Fibroblast of mammary gland (primary cell): ENCODE measurements around the gene AGAP1.

Experiments used
- DNase-seq: peaks from one replicate; pipeline ENCODE4 v3.0.0-alpha.2; 2010; ENCODE audit warnings: low read depth
- H3K4me3 ChIP-seq: 2 replicates; pipeline ENCODE4 v1.5.1; 2011; ENCODE audit warnings: low read depth, mild to moderate bottlenecking, low read length, moderate library complexity; ENCODE audit not compliant: control insufficient read depth
- TF ChIP-seq, protein P1 (sequence below): conservative IDR thresholded peaks from 2 replicates; pipeline ENCODE4 v1.5.1; 2011; ENCODE audit warnings: low read depth, low read length, inconsistent platforms; ENCODE audit not compliant: control insufficient read depth, insufficient read depth

AGAP1 gene

DNA sequence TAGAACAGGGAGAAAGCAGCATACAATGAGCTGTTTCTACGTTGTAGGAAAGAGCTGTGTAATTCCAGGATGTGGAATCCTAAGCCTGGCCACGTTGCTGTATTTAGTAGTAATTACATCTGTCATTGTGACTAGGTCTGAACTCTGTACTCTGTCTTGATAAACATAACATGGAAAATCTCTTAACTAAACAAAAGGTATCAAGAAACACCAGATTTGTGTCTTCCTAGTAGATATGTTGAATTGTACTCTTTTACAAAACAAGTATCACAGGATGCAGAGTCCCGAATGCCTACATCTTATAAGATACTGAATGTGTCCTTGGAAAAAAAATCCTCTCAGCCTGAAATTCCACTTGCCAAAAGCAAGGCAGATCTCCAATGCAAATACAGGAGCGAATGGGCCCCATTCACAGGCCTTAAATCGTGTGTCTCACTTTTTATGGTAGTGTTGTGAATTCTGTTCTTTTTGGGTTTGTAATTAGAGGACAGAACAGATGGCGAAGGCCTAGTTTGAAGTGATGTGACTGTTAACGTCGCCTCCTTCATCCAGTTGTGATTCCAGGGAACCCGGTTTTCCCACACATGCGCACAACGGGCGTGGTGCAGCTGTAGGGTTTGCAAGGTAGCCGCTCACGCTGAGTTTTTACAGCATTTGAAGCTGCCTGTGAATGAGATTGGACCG is 427.8 kb downstream of the AGAP1 start:
- TF ChIP-seq, protein P1, sequence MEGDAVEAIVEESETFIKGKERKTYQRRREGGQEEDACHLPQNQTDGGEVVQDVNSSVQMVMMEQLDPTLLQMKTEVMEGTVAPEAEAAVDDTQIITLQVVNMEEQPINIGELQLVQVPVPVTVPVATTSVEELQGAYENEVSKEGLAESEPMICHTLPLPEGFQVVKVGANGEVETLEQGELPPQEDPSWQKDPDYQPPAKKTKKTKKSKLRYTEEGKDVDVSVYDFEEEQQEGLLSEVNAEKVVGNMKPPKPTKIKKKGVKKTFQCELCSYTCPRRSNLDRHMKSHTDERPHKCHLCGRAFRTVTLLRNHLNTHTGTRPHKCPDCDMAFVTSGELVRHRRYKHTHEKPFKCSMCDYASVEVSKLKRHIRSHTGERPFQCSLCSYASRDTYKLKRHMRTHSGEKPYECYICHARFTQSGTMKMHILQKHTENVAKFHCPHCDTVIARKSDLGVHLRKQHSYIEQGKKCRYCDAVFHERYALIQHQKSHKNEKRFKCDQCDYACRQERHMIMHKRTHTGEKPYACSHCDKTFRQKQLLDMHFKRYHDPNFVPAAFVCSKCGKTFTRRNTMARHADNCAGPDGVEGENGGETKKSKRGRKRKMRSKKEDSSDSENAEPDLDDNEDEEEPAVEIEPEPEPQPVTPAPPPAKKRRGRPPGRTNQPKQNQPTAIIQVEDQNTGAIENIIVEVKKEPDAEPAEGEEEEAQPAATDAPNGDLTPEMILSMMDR, result no peak
- DNase-seq, result no peak
- H3K4me3 ChIP-seq, result no peak overlapping the region

- no peak overlapping the region for H3K4me3 ChIP-seq
- no peak for DNase-seq
- TF ChIP-seq, protein P1, result no peak
Observed at GRCh38 chr2:235922839-235923238, 429.0 kb downstream of the AGAP1 start.

DNA sequence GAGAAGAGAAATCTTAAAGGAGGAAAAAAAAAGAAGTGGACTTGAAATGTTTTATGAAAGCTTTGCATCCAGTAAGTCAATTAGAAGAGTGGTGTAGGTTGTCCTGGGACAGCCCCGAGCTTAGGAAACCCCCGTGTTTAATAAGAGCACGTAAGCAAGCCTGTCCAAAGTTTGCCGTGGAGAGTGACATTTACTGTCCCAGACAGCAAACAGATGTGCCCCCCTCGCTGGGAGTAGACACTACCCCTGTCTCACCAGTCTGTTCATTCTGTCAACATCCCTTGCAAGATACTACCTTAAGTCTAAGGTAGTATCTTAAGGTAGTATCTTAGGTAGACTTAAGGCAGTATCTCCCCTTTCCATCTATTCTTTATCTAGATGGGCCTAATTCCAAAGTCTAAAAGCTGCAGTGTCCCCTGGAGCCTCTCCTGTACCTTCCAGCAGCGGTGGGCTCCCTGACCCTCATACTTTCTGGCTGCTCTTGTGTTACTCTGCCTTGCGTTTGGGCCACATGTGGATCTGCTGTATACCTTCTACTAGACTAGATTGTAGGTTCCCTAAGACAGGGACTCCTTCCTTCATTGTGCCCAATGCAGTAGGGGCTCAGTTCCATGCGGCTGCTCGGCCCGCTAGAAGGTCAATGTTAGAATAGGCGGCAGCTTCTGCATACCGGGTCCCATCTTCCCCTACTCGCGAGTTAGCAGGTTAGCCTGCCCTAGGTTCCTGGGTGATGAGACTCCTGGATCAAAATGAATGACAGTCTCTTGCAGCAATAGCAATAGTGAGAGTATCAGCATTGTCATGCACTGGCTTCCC is 430.2 kb downstream of the AGAP1 start:
- H3K4me3 ChIP-seq, result no peak overlapping the region
- DNase-seq, result no peak
- TF ChIP-seq, protein P1, result no peak

DNA sequence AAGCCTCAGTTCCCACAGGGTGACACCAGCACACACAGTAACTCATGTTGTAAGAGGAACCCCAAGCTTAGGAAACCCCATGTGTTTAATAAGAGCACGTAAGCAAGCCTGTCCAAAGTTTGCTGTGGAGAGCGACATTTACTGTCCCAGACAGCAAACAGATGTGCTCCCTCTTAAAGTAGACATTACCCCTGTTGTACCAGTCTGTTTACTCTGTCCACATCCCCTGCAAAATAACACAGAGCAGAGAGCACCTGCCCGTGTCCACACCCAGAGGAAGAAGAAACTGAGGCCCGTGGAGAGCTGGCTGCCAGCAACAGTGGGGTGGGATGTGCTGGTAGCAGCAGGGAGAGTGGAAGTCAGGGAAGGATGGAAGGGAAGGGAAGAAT is 430.8 kb downstream of the AGAP1 start:
- no peak for DNase-seq
- H3K4me3 ChIP-seq, result no peak overlapping the region
- TF ChIP-seq, protein P1, result no peak

DNA sequence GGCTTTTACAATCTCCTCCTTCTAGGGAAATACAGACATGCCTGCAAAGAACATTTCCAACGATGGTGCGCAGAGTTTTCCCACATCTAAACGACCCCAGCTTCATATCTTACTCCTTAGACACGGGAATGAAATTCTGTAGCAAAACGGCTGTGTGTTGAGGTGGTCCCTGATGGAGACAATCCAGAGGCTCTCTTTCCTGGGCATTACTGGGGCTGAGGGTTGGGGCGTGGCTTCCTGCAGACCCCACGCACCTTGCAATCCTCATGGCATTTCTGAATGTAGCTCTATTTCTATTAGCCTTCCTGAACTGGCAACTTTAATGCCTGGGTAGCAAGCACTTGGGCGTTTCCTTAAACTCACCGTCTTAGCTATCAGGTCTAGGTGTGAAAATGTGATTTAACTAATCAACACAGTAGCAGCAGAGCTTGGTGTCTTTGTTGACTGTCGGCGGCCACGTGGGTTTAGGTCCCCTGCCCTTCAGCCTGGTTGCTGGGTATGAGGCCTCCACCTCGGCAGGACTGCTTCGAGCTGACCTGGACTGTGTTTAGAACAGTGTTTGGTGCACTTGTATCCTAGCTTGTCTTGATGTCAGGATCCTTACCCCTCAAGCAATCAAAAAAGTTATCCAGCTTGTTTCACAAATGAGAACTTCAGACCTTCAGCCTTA is 431.5 kb downstream of the AGAP1 start:
- DNase-seq, result no peak
- no peak overlapping the region for H3K4me3 ChIP-seq
- TF ChIP-seq, protein P1, result no peak

- TF ChIP-seq, protein P1, result no peak
- no peak for DNase-seq
Observed at GRCh38 chr2:235926229-235926628, 432.4 kb downstream of the AGAP1 start.

More at GRCh38 chr2:235926229-235926628, 432.4 kb downstream of the AGAP1 start:
- no peak overlapping the region for H3K4me3 ChIP-seq
